HepG2 (cell line): ENCODE results near the gene BICRA.

ENCODE experiments used
- GABPB1 ChIP-seq: IDR thresholded peaks from 2 replicates; pipeline ENCODE4 v1.6.1; 2016; ENCODE audit warnings: mild to moderate bottlenecking, missing genetic modification reagents, moderate library complexity, missing compliant biosample characterization
- KLF12 ChIP-seq: sonication (generic); formaldehyde crosslinking; IDR thresholded peaks from 2 replicates; pipeline ENCODE4 v1.4.0; 2020; ENCODE audit warnings: missing genetic modification reagents, borderline replicate concordance
- POLR2A ChIP-seq, 2 experiments: IDR thresholded peaks; 2 replicates each; pipeline ENCODE4 v1.6.1; 2011; ENCODE audit warnings: low read depth in 2 of 2, low read length in 2 of 2, mild to moderate bottlenecking in 1 of 2, moderate library complexity in 1 of 2; ENCODE audit not compliant: insufficient read depth in 1 of 2
- POLR2AphosphoS2 ChIP-seq: IDR thresholded peaks from 2 replicates; pipeline ENCODE4 v1.6.1; 2011; ENCODE audit warnings: low read depth, low read length, improper control_type of control experiment
- RXRA ChIP-seq: sonication (generic); formaldehyde crosslinking; IDR thresholded peaks from 2 replicates; pipeline ENCODE4 v1.5.1; 2020; ENCODE audit warnings: missing genetic modification reagents
- ZBTB7A ChIP-seq: sonication (generic); formaldehyde crosslinking; IDR thresholded peaks from 2 replicates; pipeline ENCODE4 v1.8.0; 2022; ENCODE audit warnings: mild to moderate bottlenecking, missing genetic modification reagents
- TF ChIP-seq, protein P1 (sequence below): sonication (generic); IDR thresholded peaks from 2 replicates; pipeline ENCODE4 v1.6.1; 2016; ENCODE audit warnings: low read depth, borderline replicate concordance
- TF ChIP-seq, protein P2 (sequence below): sonication (generic); formaldehyde crosslinking; IDR thresholded peaks from 2 replicates; pipeline ENCODE4 v1.5.0; 2020; ENCODE audit warnings: mild to moderate bottlenecking, missing genetic modification reagents, moderate library complexity

- TF ChIP-seq POLR2AphosphoS2 (no peak), GABPB1 (CRISPR knock-in tag) (no peak), KLF12 (no peak), RXRA (CRISPR knock-in tag) (no peak), POLR2A (IDR thresholded peaks at IDR 0.05; ENCODE audit: insufficient read depth in 1 of 2, low read depth in 2 of 2, low read length in 2 of 2) (no peak), ZBTB7A (CRISPR knock-in tag) (no peak)
- TF ChIP-seq, protein P1, sequence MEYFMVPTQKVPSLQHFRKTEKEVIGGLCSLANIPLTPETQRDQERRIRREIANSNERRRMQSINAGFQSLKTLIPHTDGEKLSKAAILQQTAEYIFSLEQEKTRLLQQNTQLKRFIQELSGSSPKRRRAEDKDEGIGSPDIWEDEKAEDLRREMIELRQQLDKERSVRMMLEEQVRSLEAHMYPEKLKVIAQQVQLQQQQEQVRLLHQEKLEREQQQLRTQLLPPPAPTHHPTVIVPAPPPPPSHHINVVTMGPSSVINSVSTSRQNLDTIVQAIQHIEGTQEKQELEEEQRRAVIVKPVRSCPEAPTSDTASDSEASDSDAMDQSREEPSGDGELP: no peak
- TF ChIP-seq, protein P2, sequence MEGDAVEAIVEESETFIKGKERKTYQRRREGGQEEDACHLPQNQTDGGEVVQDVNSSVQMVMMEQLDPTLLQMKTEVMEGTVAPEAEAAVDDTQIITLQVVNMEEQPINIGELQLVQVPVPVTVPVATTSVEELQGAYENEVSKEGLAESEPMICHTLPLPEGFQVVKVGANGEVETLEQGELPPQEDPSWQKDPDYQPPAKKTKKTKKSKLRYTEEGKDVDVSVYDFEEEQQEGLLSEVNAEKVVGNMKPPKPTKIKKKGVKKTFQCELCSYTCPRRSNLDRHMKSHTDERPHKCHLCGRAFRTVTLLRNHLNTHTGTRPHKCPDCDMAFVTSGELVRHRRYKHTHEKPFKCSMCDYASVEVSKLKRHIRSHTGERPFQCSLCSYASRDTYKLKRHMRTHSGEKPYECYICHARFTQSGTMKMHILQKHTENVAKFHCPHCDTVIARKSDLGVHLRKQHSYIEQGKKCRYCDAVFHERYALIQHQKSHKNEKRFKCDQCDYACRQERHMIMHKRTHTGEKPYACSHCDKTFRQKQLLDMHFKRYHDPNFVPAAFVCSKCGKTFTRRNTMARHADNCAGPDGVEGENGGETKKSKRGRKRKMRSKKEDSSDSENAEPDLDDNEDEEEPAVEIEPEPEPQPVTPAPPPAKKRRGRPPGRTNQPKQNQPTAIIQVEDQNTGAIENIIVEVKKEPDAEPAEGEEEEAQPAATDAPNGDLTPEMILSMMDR (CRISPR knock-in tag): no peak
These were observed 44.9 kb upstream of the BICRA start for GRCh38 chr19:47564081-47564480.
